ENCODE data around the gene GRIK2.

GRIK2 gene

GRCh38 chr6:101422811-101423210 is 29.3 kb downstream of the GRIK2 start:
- DNase-seq = no peak
- Mint-ChIP-seq H3K27ac (no peak overlapping the region), H3K4me1 (no peaks in the 10 kb centered on the region), H3K27me3 (no peaks in the 10 kb centered on the region), H3K4me3 (no peak overlapping the region), H3K9me3 (no peaks in the 10 kb centered on the region)
- ATAC-seq = no peak

DNA sequence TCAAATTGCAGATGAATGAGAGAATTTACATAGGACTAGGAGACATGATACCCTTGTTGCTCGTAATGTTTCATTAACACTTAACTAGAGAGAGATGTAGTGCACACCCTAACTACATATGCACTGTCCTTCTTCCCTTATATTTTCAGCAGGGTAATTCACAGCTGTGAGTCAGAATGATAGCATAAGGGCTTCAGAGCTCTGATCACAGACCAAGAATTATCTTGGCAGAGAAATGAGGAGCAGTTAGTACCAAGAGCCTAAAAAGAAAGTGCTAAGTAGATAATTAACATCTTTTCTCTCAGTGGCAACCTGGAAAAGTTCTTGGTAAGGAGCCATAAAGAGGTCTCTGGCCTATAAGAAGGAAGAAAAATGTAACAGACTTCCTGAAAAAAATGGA is 35.8 kb downstream of the GRIK2 start:
- Mint-ChIP-seq H3K9me3 (no peaks in the 10 kb centered on the region), H3K27ac (no peak overlapping the region), H3K4me3 (no peak overlapping the region), H3K4me1 (no peaks in the 10 kb centered on the region), H3K27me3 (no peaks in the 10 kb centered on the region)
- DNase-seq (no peak), ATAC-seq (no peak)

DNA sequence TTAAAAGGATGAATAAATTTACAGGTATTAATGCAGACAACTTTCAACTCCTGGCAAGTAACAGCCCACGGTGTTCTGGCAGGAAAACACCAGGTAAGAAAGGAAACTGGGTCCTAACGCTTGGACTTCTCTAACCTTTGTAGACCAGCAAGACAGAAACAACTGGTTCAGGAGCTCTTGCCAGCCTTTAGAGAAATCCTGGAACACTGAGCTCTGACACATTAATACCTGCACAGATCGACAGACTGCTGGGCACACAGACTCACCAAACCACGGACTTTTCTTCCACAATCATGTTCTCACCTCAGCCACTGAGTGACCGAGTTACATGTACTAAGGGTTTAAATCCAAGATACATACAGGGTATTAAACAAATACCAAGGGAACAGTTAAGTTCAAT is 36.3 kb downstream of the GRIK2 start:
- ATAC-seq = no peak
- no peaks in the 10 kb centered on the region for H3K27me3 Mint-ChIP-seq
- DNase-seq = no peak
- no peak overlapping the region for H3K4me3 Mint-ChIP-seq
- H3K27ac Mint-ChIP-seq = no peak overlapping the region
- H3K9me3 Mint-ChIP-seq = no peaks in the 10 kb centered on the region
- no peaks in the 10 kb centered on the region for H3K4me1 Mint-ChIP-seq

GRCh38 chr6:101433141-101433540 is 39.6 kb downstream of the GRIK2 start:
- Mint-ChIP-seq H3K9me3 (no peaks in the 10 kb centered on the region), H3K4me3 (no peak overlapping the region), H3K4me1 (no peaks in the 10 kb centered on the region), H3K27me3 (no peaks in the 10 kb centered on the region), H3K27ac (no peak overlapping the region)
- DNase-seq (no peak), ATAC-seq (no peak)

DNA sequence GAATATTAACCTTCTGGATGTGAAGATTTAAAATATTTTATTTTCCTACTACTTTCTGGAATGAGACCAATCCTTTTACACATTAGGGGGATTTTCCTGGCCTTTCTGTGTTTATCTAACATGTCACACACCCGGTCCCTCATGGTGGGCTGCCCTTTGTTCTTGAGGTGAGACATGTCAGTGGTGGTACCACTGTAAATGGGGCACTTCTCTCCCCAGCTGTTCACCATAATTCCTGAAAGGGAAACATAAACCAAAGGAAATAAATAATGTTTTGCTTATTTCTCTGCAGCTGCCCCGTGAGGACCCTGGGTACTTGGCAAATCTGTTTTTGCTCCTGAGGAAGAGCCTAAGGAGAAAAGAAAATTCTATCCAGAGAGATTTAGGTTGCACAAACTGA is 41.1 kb downstream of the GRIK2 start:
- H3K27ac Mint-ChIP-seq = no peak overlapping the region
- no peak for ATAC-seq

DNA sequence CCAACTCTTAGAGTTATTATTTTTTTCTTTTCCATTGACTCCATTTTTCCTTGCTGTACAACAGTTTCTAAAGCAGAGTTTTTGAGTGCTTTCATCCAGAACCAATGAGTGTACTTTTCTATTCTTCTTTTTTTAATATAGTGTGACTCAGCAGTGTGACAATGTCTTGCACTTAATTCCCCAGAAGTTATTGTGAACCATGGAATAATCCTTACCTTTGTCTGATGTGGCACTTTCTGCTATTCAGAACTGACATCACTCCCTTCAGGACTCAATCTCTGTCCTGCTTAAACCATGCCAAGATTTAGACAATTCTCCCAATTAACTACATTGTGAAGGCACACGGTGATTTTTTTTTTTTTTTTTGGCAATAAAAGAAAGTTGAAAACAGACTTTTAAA is 41.5 kb downstream of the GRIK2 start:
- no peak for ATAC-seq
- no peak for DNase-seq
- Mint-ChIP-seq H3K4me3 (no peak overlapping the region), H3K27me3 (no peaks in the 10 kb centered on the region), H3K9me3 (no peaks in the 10 kb centered on the region), H3K4me1 (no peaks in the 10 kb centered on the region), H3K27ac (no peak overlapping the region)

More for the DNA sequence above, 41.1 kb downstream of the GRIK2 start:
- Mint-ChIP-seq H3K9me3 (no peaks in the 10 kb centered on the region), H3K4me3 (no peak overlapping the region), H3K4me1 (no peaks in the 10 kb centered on the region), H3K27me3 (no peaks in the 10 kb centered on the region)
- DNase-seq = no peak

GRCh38 chr6:101439790-101440189 is 46.3 kb downstream of the GRIK2 start:
- H3K27ac Mint-ChIP-seq = no peak overlapping the region
- no peaks in the 10 kb centered on the region for H3K9me3 Mint-ChIP-seq
- H3K27me3 Mint-ChIP-seq = no peaks in the 10 kb centered on the region
- ATAC-seq = no peak
- no peak overlapping the region for H3K4me3 Mint-ChIP-seq
- H3K4me1 Mint-ChIP-seq = no peaks in the 10 kb centered on the region
- no peak for DNase-seq

DNA sequence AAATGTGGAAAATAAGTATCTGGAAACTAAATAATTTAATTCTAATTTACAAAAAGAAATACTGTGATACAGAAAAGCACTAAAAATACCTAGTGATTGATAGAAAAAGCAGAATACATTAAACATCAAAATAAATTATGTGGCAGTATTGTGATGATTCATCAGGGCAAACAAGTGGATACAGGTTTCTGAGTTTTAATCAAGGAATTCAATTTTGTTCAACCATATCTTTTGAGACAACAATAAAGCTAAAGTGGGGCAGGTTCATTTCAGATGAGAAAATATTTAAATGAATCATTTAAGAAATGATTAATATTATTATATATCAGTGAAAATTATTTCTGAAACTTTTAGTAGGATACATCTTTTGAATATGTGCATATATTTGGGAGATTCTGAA is 49.8 kb downstream of the GRIK2 start:
- peaks cover 0 to 5% of the 10 kb centered on the region in 2 donors for H3K9me3 Mint-ChIP-seq
- ATAC-seq (no peak), DNase-seq (no peak)
- no peak overlapping the region for H3K27ac Mint-ChIP-seq
- no peak overlapping the region for H3K4me3 Mint-ChIP-seq
- H3K27me3 Mint-ChIP-seq = no peaks in the 10 kb centered on the region
- H3K4me1 Mint-ChIP-seq = no peaks in the 10 kb centered on the region

DNA sequence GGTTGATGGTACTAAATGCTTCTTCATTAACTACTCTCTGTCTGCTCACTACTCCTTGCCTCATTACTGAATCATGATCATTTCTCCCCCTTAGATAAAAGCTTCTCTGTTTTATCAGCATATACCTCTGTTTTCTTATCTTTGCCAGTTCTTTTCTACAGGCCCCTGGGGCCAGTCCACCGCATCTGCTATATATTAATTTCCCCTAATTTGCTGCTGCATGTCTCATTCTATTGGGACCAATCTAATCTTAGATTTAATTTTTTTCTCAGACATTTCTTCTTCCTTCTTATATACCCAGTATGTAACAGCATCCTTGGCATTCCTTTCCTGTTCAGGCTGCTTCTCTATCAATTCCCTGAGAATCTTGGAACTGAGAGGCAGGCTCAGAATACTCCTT is 51.2 kb downstream of the GRIK2 start:
- Mint-ChIP-seq H3K9me3 (peaks cover 0 to 5% of the 10 kb centered on the region in 2 donors), H3K4me1 (no peaks in the 10 kb centered on the region), H3K27me3 (no peaks in the 10 kb centered on the region), H3K27ac (no peak overlapping the region), H3K4me3 (no peak overlapping the region)
- DNase-seq = no peak
- ATAC-seq = no peak

DNA sequence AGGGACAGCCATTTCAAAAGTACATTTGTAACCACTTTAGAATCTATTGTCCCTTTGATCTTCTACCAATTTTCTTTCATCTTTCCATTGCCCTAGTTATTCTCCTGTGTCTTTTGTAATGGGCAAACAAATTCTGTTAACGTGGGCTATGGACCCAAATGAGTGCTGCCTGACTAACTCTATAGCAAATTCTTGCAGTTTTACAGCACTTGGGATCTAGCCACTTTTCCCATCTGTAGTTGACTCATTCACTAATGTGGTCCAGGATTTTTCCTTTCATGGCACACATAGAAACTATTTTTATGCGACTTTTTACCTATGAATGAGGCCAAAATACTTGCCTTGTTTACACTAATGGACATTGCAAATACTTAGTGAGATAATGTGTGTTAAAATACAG is 52.0 kb downstream of the GRIK2 start:
- DNase-seq (no peak), ATAC-seq (no peak)
- Mint-ChIP-seq H3K4me3 (no peak overlapping the region), H3K27me3 (no peaks in the 10 kb centered on the region), H3K4me1 (no peaks in the 10 kb centered on the region), H3K9me3 (peaks cover 0 to 5% of the 10 kb centered on the region in 2 donors), H3K27ac (peak overlapping the region in 1 of 2 donors; percentile 47)

GRCh38 chr6:101450901-101451300 is 57.4 kb downstream of the GRIK2 start:
- no peak for DNase-seq
- H3K4me3 Mint-ChIP-seq = no peak overlapping the region
- no peaks in the 10 kb centered on the region for H3K9me3 Mint-ChIP-seq

DNA sequence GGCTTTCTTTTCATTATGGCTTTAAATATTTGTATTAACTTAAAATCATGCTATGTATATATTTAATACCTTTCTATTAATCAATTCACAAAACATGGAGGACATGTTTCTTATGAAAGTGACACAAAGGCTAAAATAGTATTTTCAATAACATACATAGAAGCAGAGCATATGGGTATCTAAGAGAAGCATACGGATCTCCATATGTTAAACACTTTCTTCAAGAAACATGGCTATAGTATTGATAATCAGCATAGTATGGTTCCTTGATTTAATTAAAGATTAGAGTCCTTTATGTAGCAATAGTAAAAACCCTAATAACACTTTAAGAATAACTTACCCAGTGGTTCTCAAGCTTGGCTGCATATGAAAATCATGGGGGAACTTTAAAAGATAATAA is 58.5 kb downstream of the GRIK2 start:
- H3K4me3 Mint-ChIP-seq = no peak overlapping the region

More at GRCh38 chr6:101450901-101451300, 57.4 kb downstream of the GRIK2 start:
- Mint-ChIP-seq H3K27me3 (no peaks in the 10 kb centered on the region), H3K27ac (no peak overlapping the region), H3K4me1 (no peaks in the 10 kb centered on the region)
- ATAC-seq = no peak

GRCh38 chr6:101453221-101453620 is 59.7 kb downstream of the GRIK2 start:
- Mint-ChIP-seq H3K4me3 (no peak overlapping the region), H3K27ac (no peak overlapping the region), H3K4me1 (no peaks in the 10 kb centered on the region), H3K27me3 (no peaks in the 10 kb centered on the region), H3K9me3 (no peaks in the 10 kb centered on the region)
- no peak for ATAC-seq
- DNase-seq = no peak

More for the DNA sequence above, 58.5 kb downstream of the GRIK2 start:
- no peaks in the 10 kb centered on the region for H3K27me3 Mint-ChIP-seq
- H3K27ac Mint-ChIP-seq = no peak overlapping the region
- no peaks in the 10 kb centered on the region for H3K4me1 Mint-ChIP-seq
- H3K9me3 Mint-ChIP-seq = no peaks in the 10 kb centered on the region
- no peak for ATAC-seq
- no peak for DNase-seq

DNA sequence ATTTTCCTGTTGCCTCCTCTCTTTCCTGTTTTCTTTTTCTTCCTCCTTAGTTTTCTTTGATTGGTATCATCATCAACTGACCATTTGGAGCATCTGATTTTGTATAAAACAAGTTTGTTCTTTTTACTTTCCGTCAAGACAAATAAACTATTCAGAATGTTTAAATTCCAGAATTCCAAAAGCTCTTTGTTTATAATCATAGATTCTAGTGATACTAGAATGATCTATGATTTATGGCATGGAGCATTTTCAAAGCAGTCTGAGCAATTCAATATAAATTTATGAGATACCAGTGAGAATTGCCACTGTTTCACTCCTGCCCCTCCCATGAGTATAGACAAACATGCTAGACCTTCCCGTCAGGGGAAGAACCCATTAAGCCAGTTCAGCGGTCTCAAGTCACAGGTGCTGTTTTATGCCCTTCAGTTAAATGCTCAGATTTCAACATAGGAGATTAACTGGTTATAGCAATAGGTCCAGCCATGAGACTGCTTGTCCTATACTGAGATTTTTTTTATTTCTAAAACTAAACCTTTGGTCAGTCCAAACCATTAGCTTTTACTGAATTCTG is 60.7 kb downstream of the GRIK2 start:
- Mint-ChIP-seq H3K27me3 (no peaks in the 10 kb centered on the region), H3K27ac (no peak overlapping the region), H3K4me1 (no peaks in the 10 kb centered on the region), H3K9me3 (no peaks in the 10 kb centered on the region), H3K4me3 (no peak overlapping the region)
- no peak for ATAC-seq
- DNase-seq = no peak

DNA sequence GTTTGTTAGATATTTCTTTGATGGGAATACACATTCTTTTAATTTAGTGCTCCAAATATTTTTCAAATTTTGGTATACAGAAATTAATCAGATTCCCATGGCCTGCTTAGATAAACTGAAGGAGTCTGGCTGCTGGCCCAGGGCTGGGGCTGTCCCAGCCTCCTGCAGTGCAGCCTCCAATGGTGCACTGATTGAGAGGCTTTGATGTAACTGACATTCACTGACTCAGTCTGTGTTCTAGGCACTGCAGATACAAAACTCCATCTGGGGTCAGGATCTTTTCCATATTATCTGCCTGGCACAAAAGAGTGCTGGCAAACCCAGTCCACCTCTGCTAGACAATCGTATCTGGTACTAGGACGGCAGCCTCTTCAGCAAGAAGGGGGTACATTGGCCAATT is 64.8 kb downstream of the GRIK2 start:
- Mint-ChIP-seq H3K9me3 (no peaks in the 10 kb centered on the region), H3K4me3 (no peak overlapping the region), H3K27me3 (no peaks in the 10 kb centered on the region), H3K4me1 (no peaks in the 10 kb centered on the region), H3K27ac (no peak overlapping the region)
- ATAC-seq (no peak), DNase-seq (no peak)

- no peaks in the 10 kb centered on the region for H3K4me1 Mint-ChIP-seq
- no peak for DNase-seq
- ATAC-seq = no peak
- H3K27me3 Mint-ChIP-seq = no peaks in the 10 kb centered on the region
- no peaks in the 10 kb centered on the region for H3K9me3 Mint-ChIP-seq
- H3K27ac Mint-ChIP-seq = no peak overlapping the region
- no peak overlapping the region for H3K4me3 Mint-ChIP-seq
Observed at GRCh38 chr6:101458826-101459225, 65.3 kb downstream of the GRIK2 start.

DNA sequence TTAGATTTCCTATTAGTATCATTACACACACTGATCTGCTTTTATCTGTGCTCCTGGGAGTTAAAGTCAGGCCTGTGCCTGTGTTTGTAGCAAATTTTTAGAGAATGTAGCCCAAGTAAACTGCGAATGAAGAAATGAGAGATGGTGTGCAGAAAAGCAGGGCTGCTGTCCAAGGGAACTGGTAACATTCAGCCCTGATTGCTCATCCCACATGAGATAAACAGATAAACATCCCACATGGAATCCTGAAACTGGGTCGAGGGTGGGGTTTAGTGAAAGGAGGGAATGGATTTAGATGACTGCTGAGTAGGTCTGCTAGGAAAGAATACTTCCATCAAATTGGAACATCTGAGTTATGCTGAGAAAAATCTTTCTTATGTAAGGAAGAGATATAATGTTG is 69.1 kb downstream of the GRIK2 start:
- no peaks in the 10 kb centered on the region for H3K4me1 Mint-ChIP-seq
- DNase-seq (no peak), ATAC-seq (no peak)
- H3K27me3 Mint-ChIP-seq = no peaks in the 10 kb centered on the region
- H3K27ac Mint-ChIP-seq = no peak overlapping the region
- no peak overlapping the region for H3K4me3 Mint-ChIP-seq
- no peaks in the 10 kb centered on the region for H3K9me3 Mint-ChIP-seq
